HepG2 (cell line): ENCODE results near the gene PDCD2. TPM values are rescaled to one million over a fixed set of nuclear protein-coding genes. Genes with fewer than 3 reads are reported as not detected.
A peak's percentile ranks its signal among the peaks of the same experiment; 100 is the strongest.
"Not testable (repeated sequence)": the region's sequence is repeated elsewhere in the genome, so short reads cannot be mapped to it uniquely, and the experiment has no call there.

Experiments
- ATAC-seq: fragments of 200-7000 bp; cut with Tn5 transposase; 3 replicates; pipeline ENCODE4 v1.9.1; 2020; ENCODE audit warnings: mild to moderate bottlenecking, moderate library complexity
- BruUV-seq: library from RNA; stranded (reverse); fragments of 400-500 nt; replicated peaks from 2 replicates; lab custom pipeline; 2021; lab: Mats Ljungman, UMichigan
- CTCF ChIA-PET: fragments of 300-600 bp; formaldehyde crosslinking; extraction: SDS; loops from one replicate; lab custom pipeline; 2021; ENCODE audit warnings: low total read pairs, inconsistent platforms, low intra/inter-chr PET ratio; lab: Yijun Ruan, JAX
- POLR2A ChIA-PET: fragments of 350-600 bp; sonication (Branson Sonifier 250); formaldehyde crosslinking; loops from one replicate; lab custom pipeline; 2020; ENCODE audit warnings: antibody characterized with exemption, inconsistent platforms; lab: Yijun Ruan, JAX
- DNase-seq: peaks from one replicate; pipeline ENCODE4 v3.0.0-alpha.2; 2015; ENCODE audit warnings: low spot score
- FAIRE-seq: peaks from 3 replicates; lab custom pipeline; 2011; peaks lifted over from hg19 to GRCh38; lab: Jason Lieb, UNC
- H2AFZ ChIP-seq: one replicate; pipeline ENCODE4 v1.6.1; 2011; ENCODE audit warnings: low read length, inconsistent platforms
- H3K27ac ChIP-seq: fragments of 300-600 bp; 3 replicates; pipeline ENCODE4 v1.8.0; 2011; ENCODE audit warnings: mixed run types, mild to moderate bottlenecking, mixed read lengths, low read length, inconsistent platforms; ENCODE audit not compliant: insufficient read depth; ENCODE audit errors: extremely low read length
- H3K27me3 ChIP-seq, 2 experiments: fragments of 200-600 bp in 1 of 2; 2 replicates in 1 of 2; 3 replicates in 1 of 2; pipeline versions ENCODE4 v1.6.0 to v1.8.0; 2011; ENCODE audit warnings: low read length in 2 of 2, mild to moderate bottlenecking in 2 of 2, moderate library complexity in 2 of 2, inconsistent platforms in 1 of 2; ENCODE audit not compliant: insufficient read depth in 2 of 2, control insufficient read depth in 1 of 2
- H3K36me3 ChIP-seq, 2 experiments: fragments of 200-600 bp in 1 of 2; replicated peaks in 1 of 2; 2 replicates in 1 of 2; 3 replicates in 1 of 2; pipeline versions ENCODE4 v1.5.1 to v1.8.0; 2011; ENCODE audit warnings: low read length in 2 of 2, inconsistent platforms in 1 of 2; ENCODE audit not compliant: insufficient read depth in 2 of 2, control insufficient read depth in 1 of 2
- H3K4me1 ChIP-seq: 2 replicates; pipeline ENCODE4 v1.5.1; 2012; ENCODE audit warnings: low read length, inconsistent platforms; ENCODE audit not compliant: insufficient read depth
- H3K4me2 ChIP-seq: 2 replicates; pipeline ENCODE4 v1.6.0; 2011; ENCODE audit warnings: low read depth, low read length, inconsistent platforms
- H3K4me3 ChIP-seq, 3 experiments: fragments of 200-600 bp in 1 of 3; sonication (generic), shearing (Covaris generic) in 1 of 3; replicated peaks in 1 of 3; 2 replicates each; pipeline ENCODE4 v1.5.1; 2011 to 2016; ENCODE audit warnings: low read length in 3 of 3, inconsistent platforms in 2 of 3, low read depth in 2 of 3, mild to moderate bottlenecking in 2 of 3, control low read depth in 1 of 3, mixed read lengths in 1 of 3; ENCODE audit not compliant: insufficient read depth in 1 of 3
- H3K79me2 ChIP-seq: one replicate; pipeline ENCODE4 v1.6.1; 2011; ENCODE audit warnings: low read length, inconsistent platforms; ENCODE audit not compliant: insufficient read depth
- H3K9ac ChIP-seq: 2 replicates; pipeline ENCODE4 v1.6.0; 2011; ENCODE audit warnings: mild to moderate bottlenecking, low read depth, low read length, inconsistent platforms; ENCODE audit not compliant: insufficient read depth
- H3K9me3 ChIP-seq: 2 replicates; pipeline ENCODE4 v1.5.1; 2012; ENCODE audit warnings: mild to moderate bottlenecking, low read length
- H4K20me1 ChIP-seq: 2 replicates; pipeline ENCODE4 v1.6.0; 2011; ENCODE audit warnings: inconsistent platforms, mild to moderate bottlenecking, low read length, moderate library complexity; ENCODE audit not compliant: insufficient read depth
- SP5 ChIP-seq: IDR thresholded peaks from 2 replicates; pipeline ENCODE4 v1.6.1; 2016; ENCODE audit warnings: low read depth, borderline replicate concordance
- ZNF563 ChIP-seq: sonication (generic); formaldehyde crosslinking; IDR thresholded peaks from 2 replicates; pipeline ENCODE4 v1.8.0; 2022; ENCODE audit warnings: mild to moderate bottlenecking, moderate library complexity, missing genetic modification reagents
- WGBS: methylation state at CpG from one replicate; pipeline ENCODE4 v1.1.6; 2017; ENCODE audit warnings: low lambda C conversion rate; 5-methylcytosine and 5-hydroxymethylcytosine counted together
- in situ Hi-C: cut with HindIII; loops from 2 replicates; pipeline ENCODE4 v1.10.0; 2017; ENCODE audit warnings: low pct_unique_long_range_greater_than_20kb; ENCODE audit not compliant: extremely low pct_ligation_motif_present
- intact Hi-C: fragments of 100-400 bp; cut with micrococcal nuclease; formaldehyde crosslinking; loops from one replicate; pipeline ENCODE4 v1.10.0; 2022; ENCODE audit not compliant: unreplicated experiment
- polyA plus RNA-seq, 8 experiments: library from polyadenylated mRNA; depleted of rRNA in 3 of 8; stranded (reverse) in 7 of 8; unstranded in 1 of 8; fragments of >200 nt; fragmentation: Illumina TruSeq in 4 of 8; extraction: Trizol in 4 of 8; gene quantifications; 2 replicates each; pipeline versions ENCODE4 v1.2.1 to v1.2.3, GENCODE V29; 2011 to 2016; ENCODE audit warnings: low read depth in 4 of 8, missing spikeins in 1 of 8, mixed read lengths in 1 of 8; ENCODE audit not compliant: insufficient read depth in 1 of 8
- total RNA-seq, 5 experiments: library from RNA; depleted of rRNA; stranded (reverse); fragments of >200 nt; fragmentation: Illumina TruSeq; extraction: Trizol; gene quantifications; 2 replicates each; pipeline ENCODE4 v1.2.3, GENCODE V29; 2016; ENCODE audit warnings: low read depth in 1 of 5

The PDCD2 gene
- total and polyA plus RNA-seq, 2 of the 13 experiments (the other 11 are each of a cell fraction or from before 2014, with no cell fraction given): 83.6 to 133 TPM

GRCh38 chr6:170584181-170584953, at the start of gene PDCD2 (continued):
- TF ChIP-seq ZNF563 (CRISPR knock-in tag) (peak; percentile 96), SP5 (CRISPR knock-in tag) (peak; percentile 74)
- TF ChIP-seq, all 625 proteins: peak for 294

DNA sequence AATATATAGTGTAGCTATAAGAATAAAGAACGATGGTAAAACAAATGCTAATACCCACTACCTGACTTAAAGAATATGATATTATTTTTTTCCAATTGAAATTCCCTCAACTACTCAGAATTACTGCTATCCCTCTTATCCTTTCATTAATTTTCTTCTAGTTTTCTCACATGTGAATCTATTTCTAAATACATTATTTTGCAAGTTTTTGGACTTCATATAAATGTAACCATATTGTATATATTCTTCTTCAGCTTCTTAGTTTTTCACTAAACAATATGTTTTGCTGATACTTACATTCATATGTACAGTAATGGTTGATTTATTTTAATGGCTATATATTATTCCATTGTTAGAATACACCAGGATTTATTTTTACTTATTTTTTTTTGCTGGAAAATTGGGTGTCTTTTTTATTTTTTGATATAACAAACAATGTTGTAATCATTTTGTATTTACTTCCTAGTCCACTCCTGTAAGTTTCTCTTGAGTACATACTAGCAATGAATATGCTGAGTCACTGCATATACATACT, 31.6 kb upstream of the PDCD2 start:
- H3K79me2 ChIP-seq, intact Hi-C loops, H3K27me3 ChIP-seq, H3K9me3 ChIP-seq, H4K20me1 ChIP-seq, H3K27ac ChIP-seq, H3K4me3 ChIP-seq, H3K4me2 ChIP-seq, CTCF ChIA-PET, FAIRE-seq, H3K9ac ChIP-seq, ATAC-seq, in situ Hi-C loops, H3K4me1 ChIP-seq, POLR2A ChIA-PET, H2AFZ ChIP-seq, DNase-seq, H3K36me3 ChIP-seq, BruUV-seq: not testable (repeated sequence)
- WGBS: no CpG with 5 or more reads among the region's 1 CpG

- H3K27ac ChIP-seq, CTCF ChIA-PET, H3K36me3 ChIP-seq, FAIRE-seq, POLR2A ChIA-PET, DNase-seq, H4K20me1 ChIP-seq, H3K9me3 ChIP-seq, H3K4me1 ChIP-seq, H3K9ac ChIP-seq, H3K79me2 ChIP-seq, H3K27me3 ChIP-seq, in situ Hi-C loops, intact Hi-C loops, H3K4me2 ChIP-seq, H2AFZ ChIP-seq: not testable (repeated sequence)
- H3K4me3 ChIP-seq: peak overlapping the region in 1 of 3 experiments; percentile 4; a peak in 1 of 6 replicates
- ATAC-seq: peak; percentile 81
- WGBS: 2% methylated on average over 11 of the region's 55 CpGs
- BruUV-seq: TSS peak; percentile 100
Observed at GRCh38 chr6:170612256-170612804, 27.9 kb upstream of the PDCD2 start.

DNA sequence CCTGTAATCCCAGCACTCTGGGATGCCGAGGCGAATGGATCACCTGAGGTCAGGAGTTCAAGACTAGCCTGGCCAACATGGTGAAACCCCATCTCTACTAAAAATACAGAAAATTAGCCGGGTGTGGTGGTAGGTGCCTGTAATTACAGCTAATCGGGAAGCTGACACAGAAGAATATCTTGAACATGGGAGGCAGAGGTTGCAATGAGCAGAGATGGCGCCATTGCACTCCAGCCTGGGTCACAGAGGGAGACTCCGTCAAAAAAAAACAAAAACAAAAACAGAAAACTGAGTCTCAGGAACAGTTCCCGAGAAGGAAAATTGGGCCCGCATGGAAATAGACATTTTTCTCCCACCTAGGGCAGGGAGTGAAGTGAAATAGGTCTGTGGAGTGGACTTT, 24.8 kb upstream of the PDCD2 start:
- POLR2A ChIA-PET, intact Hi-C loops, CTCF ChIA-PET, H3K9me3 ChIP-seq, BruUV-seq, H3K27ac ChIP-seq, H3K9ac ChIP-seq, H2AFZ ChIP-seq, DNase-seq, H4K20me1 ChIP-seq, FAIRE-seq, H3K4me1 ChIP-seq, H3K4me2 ChIP-seq, in situ Hi-C loops, H3K27me3 ChIP-seq, H3K79me2 ChIP-seq, H3K36me3 ChIP-seq, H3K4me3 ChIP-seq: not testable (repeated sequence)
- peak; percentile 71 for ATAC-seq
- 29% methylated on average over 8 of the region's 8 CpGs for WGBS
